MM.1S (cell line): ENCODE results near the gene SIAE.

Source experiments
- DNase-seq: peaks from one replicate; pipeline ENCODE4 v3.0.0-alpha.2; 2015
- H2AFZ ChIP-seq: fragments of 300-600 bp; sonication (generic); 2 replicates; pipeline ENCODE4 v1.6.0; 2016; ENCODE audit warnings: antibody characterized with exemption, low read length
- H3F3A ChIP-seq: fragments of 300-600 bp; sonication (generic); 2 replicates; pipeline ENCODE4 v1.6.1; 2016; ENCODE audit warnings: mild to moderate bottlenecking, antibody characterized with exemption, low read length, moderate library complexity, mixed read lengths; ENCODE audit not compliant: insufficient read depth
- H3K27ac ChIP-seq: fragments of 300-600 bp; sonication (generic); 2 replicates; pipeline ENCODE4 v1.5.1; 2016; ENCODE audit warnings: mild to moderate bottlenecking, low read length
- H3K27me3 ChIP-seq: fragments of 300-600 bp; sonication (generic); replicated peaks from 2 replicates; pipeline ENCODE4 v1.6.0; 2016; ENCODE audit warnings: low read length; ENCODE audit not compliant: insufficient read depth
- H3K36me3 ChIP-seq: fragments of 300-600 bp; sonication (generic); replicated peaks from 2 replicates; pipeline ENCODE4 v1.6.1; 2016; ENCODE audit warnings: mild to moderate bottlenecking, low read length, mixed read lengths; ENCODE audit not compliant: insufficient read depth
- H3K4me1 ChIP-seq: fragments of 300-600 bp; sonication (generic); 2 replicates; pipeline ENCODE4 v1.6.1; 2016; ENCODE audit warnings: low read length, mixed read lengths
- H3K4me2 ChIP-seq: fragments of 300-600 bp; sonication (generic); 2 replicates; pipeline ENCODE4 v1.6.0; 2016; ENCODE audit warnings: low read depth, low read length
- H3K4me3 ChIP-seq: fragments of 300-600 bp; sonication (generic); 2 replicates; pipeline ENCODE4 v1.5.1; 2016; ENCODE audit warnings: low read length, mixed read lengths
- H3K79me2 ChIP-seq: fragments of 300-600 bp; sonication (generic); 2 replicates; pipeline ENCODE4 v1.6.1; 2016; ENCODE audit warnings: mixed run types, low read length, mixed read lengths
- H3K9ac ChIP-seq: fragments of 300-600 bp; sonication (generic); 2 replicates; pipeline ENCODE4 v1.6.1; 2016; ENCODE audit warnings: low read length, mixed read lengths
- H3K9me2 ChIP-seq: fragments of 300-600 bp; sonication (generic); replicated peaks from 2 replicates; pipeline ENCODE4 v1.6.1; 2016; ENCODE audit warnings: mild to moderate bottlenecking, low read length, mixed read lengths; ENCODE audit not compliant: insufficient read depth
- H3K9me3 ChIP-seq: fragments of 300-600 bp; sonication (generic); replicated peaks from 2 replicates; pipeline ENCODE4 v1.6.1; 2016; ENCODE audit warnings: mild to moderate bottlenecking, low read length, mixed read lengths; ENCODE audit not compliant: insufficient read depth
- H4K20me1 ChIP-seq: fragments of 300-600 bp; sonication (generic); 2 replicates; pipeline ENCODE4 v1.6.1; 2016; ENCODE audit warnings: mild to moderate bottlenecking, low read length, moderate library complexity, mixed read lengths; ENCODE audit not compliant: insufficient read depth
- EZH2 ChIP-seq: fragments of 300-600 bp; sonication (generic); optimal IDR thresholded peaks from 2 replicates; pipeline ENCODE3; 2017; ENCODE audit warnings: low read depth, mild to moderate bottlenecking, antibody characterized with exemption, low read length, mixed read lengths
- EZH2phosphoT487 ChIP-seq: fragments of 300-600 bp; sonication (generic); IDR thresholded peaks from 2 replicates; pipeline ENCODE4 v1.6.1; 2018; ENCODE audit warnings: antibody characterized with exemption, low read length
- TF ChIP-seq, protein P1 (sequence below): fragments of 300-600 bp; sonication (generic); IDR thresholded peaks from 2 replicates; pipeline ENCODE4 v1.5.1; 2016; ENCODE audit warnings: antibody characterized with exemption, low read length, mixed read lengths

SIAE gene

DNA sequence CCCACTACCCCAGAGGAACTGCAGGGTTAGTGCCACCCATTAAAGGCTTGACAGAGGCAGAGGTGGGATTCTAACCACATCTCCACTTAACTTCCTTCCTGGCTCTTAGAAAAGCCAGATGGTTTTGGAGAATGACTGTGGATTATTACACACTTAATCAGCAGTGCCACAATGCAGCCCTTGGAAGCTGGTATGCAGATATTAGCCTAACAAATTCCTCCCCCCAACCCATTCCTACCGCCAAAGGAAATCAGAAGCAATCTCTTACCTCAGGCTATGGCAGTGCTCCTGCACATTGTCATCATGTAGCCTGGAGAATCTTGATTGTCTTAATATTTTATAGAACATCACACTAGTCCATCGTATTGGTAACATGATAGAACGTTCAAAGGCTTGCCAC lies 43.1 kb upstream of the SIAE start:
- TF ChIP-seq, protein P1, sequence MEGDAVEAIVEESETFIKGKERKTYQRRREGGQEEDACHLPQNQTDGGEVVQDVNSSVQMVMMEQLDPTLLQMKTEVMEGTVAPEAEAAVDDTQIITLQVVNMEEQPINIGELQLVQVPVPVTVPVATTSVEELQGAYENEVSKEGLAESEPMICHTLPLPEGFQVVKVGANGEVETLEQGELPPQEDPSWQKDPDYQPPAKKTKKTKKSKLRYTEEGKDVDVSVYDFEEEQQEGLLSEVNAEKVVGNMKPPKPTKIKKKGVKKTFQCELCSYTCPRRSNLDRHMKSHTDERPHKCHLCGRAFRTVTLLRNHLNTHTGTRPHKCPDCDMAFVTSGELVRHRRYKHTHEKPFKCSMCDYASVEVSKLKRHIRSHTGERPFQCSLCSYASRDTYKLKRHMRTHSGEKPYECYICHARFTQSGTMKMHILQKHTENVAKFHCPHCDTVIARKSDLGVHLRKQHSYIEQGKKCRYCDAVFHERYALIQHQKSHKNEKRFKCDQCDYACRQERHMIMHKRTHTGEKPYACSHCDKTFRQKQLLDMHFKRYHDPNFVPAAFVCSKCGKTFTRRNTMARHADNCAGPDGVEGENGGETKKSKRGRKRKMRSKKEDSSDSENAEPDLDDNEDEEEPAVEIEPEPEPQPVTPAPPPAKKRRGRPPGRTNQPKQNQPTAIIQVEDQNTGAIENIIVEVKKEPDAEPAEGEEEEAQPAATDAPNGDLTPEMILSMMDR, result no peak
- TF ChIP-seq EZH2 (no peak), EZH2phosphoT487 (no peak)
- H3K4me1 ChIP-seq, result 0 out of 2 replicates have a peak, but pooled peaks cover 5% of the 10 kb centered on the region
- H3K4me3 ChIP-seq, result no peak overlapping the region
- H3K27me3 ChIP-seq, result peaks cover 14% of the 10 kb centered on the region; the same call in 1 of the 2 replicates
- no peaks in the 10 kb centered on the region for H3K9me3 ChIP-seq
- no peaks in the 10 kb centered on the region for H3K9me2 ChIP-seq
- no peak overlapping the region for H3K4me2 ChIP-seq
- no peaks in the 10 kb centered on the region for H3F3A ChIP-seq
- H3K27ac ChIP-seq, result no peak overlapping the region
- H4K20me1 ChIP-seq, result no peaks in the 10 kb centered on the region
- no peak overlapping the region for H3K9ac ChIP-seq
- H3K79me2 ChIP-seq, result no peaks in the 10 kb centered on the region
- DNase-seq, result no peak
- no peaks in the 10 kb centered on the region for H3K36me3 ChIP-seq
- H2AFZ ChIP-seq, result no peak overlapping the region

DNA sequence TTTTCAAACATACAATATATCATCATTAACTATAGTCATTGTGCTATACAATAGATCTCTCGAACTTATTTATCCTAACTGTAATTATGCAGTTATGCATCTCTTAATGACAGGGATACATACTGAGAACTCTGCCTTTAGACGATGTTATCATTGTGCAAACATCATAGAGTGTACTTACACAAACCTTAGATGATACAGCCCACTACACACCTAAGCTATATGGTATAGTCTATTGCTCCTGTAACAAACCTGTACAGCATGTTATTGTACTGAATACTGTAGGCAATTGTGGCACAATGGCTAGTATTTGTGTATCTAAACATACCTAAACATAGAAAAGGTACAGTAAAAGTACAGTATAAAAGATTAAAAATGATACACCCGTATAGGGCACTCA lies 38.9 kb upstream of the SIAE start:
- no peak overlapping the region for H3K4me2 ChIP-seq
- H3K9ac ChIP-seq, result no peak overlapping the region
- no peak overlapping the region for H3K4me3 ChIP-seq
- TF ChIP-seq EZH2 (no peak), EZH2phosphoT487 (no peak)
- TF ChIP-seq, protein P1, result no peak
- no peak for DNase-seq
- no peak overlapping the region for H3K27ac ChIP-seq
- H2AFZ ChIP-seq, result no peak overlapping the region
- H3K9me2 ChIP-seq, result no peaks in the 10 kb centered on the region
- no peaks in the 10 kb centered on the region for H3K4me1 ChIP-seq
- H3K79me2 ChIP-seq, result no peaks in the 10 kb centered on the region
- H4K20me1 ChIP-seq, result no peaks in the 10 kb centered on the region
- no peaks in the 10 kb centered on the region for H3K36me3 ChIP-seq
- no peaks in the 10 kb centered on the region for H3K9me3 ChIP-seq
- H3F3A ChIP-seq, result no peaks in the 10 kb centered on the region
- no peaks in the 10 kb centered on the region for H3K27me3 ChIP-seq

DNA sequence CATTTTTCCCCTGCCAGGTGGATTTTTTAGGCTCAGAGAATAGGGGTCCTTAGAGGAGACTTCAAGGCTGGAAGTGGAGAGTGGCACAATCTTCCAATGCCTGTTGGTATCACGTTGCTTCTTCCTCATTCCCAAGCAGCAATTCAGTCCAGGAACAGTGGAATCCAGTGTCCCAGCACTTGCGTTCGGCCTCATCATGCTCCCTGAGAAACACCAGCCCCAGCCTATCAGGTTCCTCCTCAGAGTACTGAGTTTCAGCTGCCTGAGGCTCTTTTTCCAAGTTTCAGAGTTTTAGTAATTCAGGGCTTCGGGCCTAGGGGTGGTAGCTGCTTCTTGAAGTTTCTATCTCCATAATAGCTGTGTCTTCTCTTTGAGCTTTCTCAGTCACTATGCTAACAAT lies 34.3 kb upstream of the SIAE start:
- Histone ChIP-seq H3K4me1 (no peaks in the 10 kb centered on the region), H3K4me2 (no peak overlapping the region), H3K27me3 (no peaks in the 10 kb centered on the region), H3K36me3 (no peaks in the 10 kb centered on the region), H3K9me2 (no peaks in the 10 kb centered on the region), H4K20me1 (no peaks in the 10 kb centered on the region), H3K9ac (no peak overlapping the region), H3K27ac (no peak overlapping the region), H3K4me3 (no peak overlapping the region), H2AFZ (no peak overlapping the region), H3K9me3 (no peaks in the 10 kb centered on the region), H3F3A (no peaks in the 10 kb centered on the region), H3K79me2 (no peaks in the 10 kb centered on the region)
- TF ChIP-seq EZH2, result no peak
- no peak for TF ChIP-seq EZH2phosphoT487
- TF ChIP-seq, protein P1, result no peak
- no peak for DNase-seq
